SK-N-MC (cell line): ENCODE measurements around the gene TMEM39B.

Experiments
- EZH2 ChIP-seq: fragments of 200-600 bp; sonication (generic); IDR thresholded peaks from one replicate; pipeline ENCODE4 v1.6.1; 2017; ENCODE audit warnings: antibody characterized with exemption
- FOXP2 ChIP-seq: optimal IDR thresholded peaks from 2 replicates; pipeline ENCODE3; 2011; ENCODE audit warnings: mild to moderate bottlenecking, moderate library complexity; ENCODE audit not compliant: insufficient read depth; ENCODE audit errors: extremely low read length, control extremely low read depth
- POLR2AphosphoS5 ChIP-seq: IDR thresholded peaks from 2 replicates; pipeline ENCODE4 v1.6.1; 2012; ENCODE audit warnings: mild to moderate bottlenecking, low read depth, low read length, borderline replicate concordance

DNA sequence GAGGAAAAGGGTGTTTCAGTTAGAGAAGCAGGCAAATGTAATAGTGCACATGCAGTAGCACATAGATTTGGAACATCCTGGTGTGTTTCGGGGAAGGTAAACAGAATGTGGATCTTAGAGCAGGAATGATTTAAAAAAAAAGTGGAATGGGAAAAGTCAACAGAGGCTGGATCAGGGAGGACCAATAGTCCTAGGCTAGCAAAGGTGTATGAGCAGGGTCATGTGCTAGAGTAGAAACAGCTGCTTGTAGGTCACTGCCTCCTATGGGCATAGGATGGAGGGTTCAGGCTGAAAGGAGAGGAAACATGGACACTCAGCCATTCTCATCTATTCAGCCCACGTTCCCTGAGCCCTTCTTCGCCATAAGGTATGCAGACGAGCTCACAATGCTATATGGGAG lies 31.4 kb downstream of the TMEM39B start:
- TF ChIP-seq EZH2 (no peak), POLR2AphosphoS5 (no peak), FOXP2 (no peak)
